M059J (cell line): Measurements from ENCODE around the gene BAHD1. TPM values are rescaled to one million over a fixed set of nuclear protein-coding genes. Genes with fewer than 3 reads are reported as not detected.
"Not testable (repeated sequence)": the region's sequence is repeated elsewhere in the genome, so short reads cannot be mapped to it uniquely, and the experiment has no call there.

Experiments
- DNase-seq: peaks from one replicate; pipeline ENCODE4 v3.0.0-alpha.2; 2012; ENCODE audit warnings: low read depth
- total RNA-seq: library from RNA; depleted of rRNA; stranded (reverse); fragments of >200 nt; shearing (Covaris generic); gene quantifications from 2 replicates; pipeline ENCODE4 v1.2.3, GENCODE V29; 2014

BAHD1 gene
- total RNA-seq, 1 experiment from 2014 or later, result 16.6 TPM

- peak; percentile 52 for DNase-seq
Observed at GRCh38 chr15:40445421-40445922, 4.7 kb downstream of the BAHD1 start.

GRCh38 chr15:40446144-40446543 lies 5.4 kb downstream of the BAHD1 start:
- DNase-seq, result no peak

DNA sequence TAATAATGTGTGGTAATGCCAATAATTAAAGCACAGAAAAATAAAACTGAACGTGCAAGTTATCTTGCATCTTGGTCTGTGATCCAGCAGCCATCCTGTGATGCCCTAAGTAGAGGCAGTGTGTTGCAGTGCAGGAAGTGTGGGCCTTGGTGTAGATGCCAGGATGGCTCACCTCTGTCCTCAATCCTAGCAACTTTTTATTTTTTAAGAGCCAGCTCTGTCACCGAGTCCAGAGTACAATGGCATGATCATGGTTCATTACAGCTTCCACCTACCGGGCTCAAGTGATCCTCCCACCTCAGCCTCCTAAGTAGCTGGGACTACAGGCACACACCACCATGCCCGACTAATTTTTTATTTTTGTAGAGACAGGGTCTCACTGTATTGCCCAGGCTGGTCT lies 7.6 kb downstream of the BAHD1 start:
- DNase-seq, result no peak

DNA sequence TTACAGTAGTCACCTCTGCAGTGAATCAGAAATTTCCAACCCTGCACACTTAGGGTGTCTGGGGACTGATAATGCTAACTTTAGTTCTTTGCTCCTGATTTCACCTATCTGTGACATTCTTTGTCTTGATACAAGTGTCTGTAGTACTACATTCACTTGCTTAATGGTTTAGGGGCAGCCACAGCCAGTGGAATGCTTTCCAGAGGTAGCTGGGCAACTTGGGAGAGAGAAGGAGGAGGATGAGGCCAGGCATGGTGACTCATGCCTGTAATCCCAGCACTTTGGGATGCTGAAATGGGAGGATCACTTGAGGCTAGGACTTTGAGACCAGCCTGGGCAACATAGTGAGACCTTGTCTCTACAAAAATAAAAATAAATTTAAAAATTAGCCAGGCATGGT lies 8.5 kb downstream of the BAHD1 start:
- peak; percentile 74 for DNase-seq

DNA sequence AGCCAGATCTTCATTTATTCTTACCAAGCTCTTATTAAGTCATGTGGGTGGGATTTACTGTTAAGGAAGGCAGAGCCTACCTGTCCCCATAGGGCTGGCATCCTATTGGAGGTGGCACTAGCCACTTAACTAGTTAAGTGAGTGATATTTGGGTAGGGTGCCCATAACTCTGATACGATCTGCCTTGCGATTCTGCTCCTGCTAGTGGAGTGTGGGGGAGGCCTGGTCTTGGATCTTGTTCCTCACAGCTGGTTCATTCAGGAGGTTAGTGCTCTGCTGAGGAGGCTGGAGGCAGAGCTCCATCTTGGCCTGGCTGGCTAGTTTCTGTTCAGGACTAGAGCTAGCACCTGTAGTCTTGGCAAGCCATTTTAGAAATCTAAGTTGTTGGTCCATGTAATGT lies 9.3 kb downstream of the BAHD1 start:
- DNase-seq, result no peak

GRCh38 chr15:40451527-40452158 lies 10.9 kb downstream of the BAHD1 start:
- DNase-seq, result no peak

GRCh38 chr15:40452296-40453090 lies 11.7 kb downstream of the BAHD1 start:
- DNase-seq, result no peak

DNA sequence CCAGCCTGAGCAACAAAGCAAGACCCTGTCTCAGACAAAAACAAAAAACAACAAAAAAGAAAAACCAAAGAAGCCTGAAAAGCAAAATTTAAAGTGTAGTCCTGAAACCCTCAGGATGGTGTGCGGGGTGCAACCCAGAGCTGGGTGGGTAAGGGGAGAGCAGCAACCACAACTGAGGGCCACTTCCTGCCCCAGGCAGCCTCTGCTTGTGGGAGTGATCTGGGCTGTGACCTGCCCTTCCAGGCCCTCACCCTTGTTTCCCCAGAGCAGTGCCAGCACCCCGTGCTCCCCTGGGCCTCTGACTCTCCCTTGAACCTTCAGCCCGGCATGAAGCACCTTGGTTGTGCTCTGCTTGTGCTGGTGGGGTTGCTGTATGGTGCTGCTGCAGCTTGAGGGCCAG lies 13.2 kb downstream of the BAHD1 start:
- not testable (repeated sequence) for DNase-seq

- DNase-seq, result peak; percentile 55
Observed at GRCh38 chr15:40454904-40455391, 14.2 kb downstream of the BAHD1 start.

DNA sequence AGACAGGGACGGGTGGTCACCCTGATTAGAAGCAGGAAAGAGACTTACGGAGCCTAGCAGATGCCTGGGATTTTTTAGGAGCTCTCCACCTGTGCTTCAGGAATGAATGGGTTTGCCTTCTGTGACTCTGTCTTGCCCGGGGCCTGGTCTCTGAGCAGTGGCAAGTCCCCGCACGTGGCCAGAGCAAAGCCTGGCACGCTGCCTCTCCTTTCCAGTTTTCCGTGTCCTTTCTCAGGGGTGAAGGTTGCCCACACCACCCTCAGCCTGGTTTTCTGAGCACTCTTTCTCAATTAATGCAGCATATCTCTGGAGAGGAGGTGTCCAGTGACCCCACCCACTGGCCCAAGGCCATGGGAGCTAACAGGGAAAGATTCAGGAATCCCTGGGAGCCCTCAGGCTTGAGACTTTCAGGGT lies 15.6 kb downstream of the BAHD1 start:
- DNase-seq, result no peak

GRCh38 chr15:40456738-40457137 lies 16.0 kb downstream of the BAHD1 start:
- DNase-seq, result no peak

- DNase-seq, result no peak
Observed at GRCh38 chr15:40458495-40459371, 18.0 kb downstream of the BAHD1 start.

DNA sequence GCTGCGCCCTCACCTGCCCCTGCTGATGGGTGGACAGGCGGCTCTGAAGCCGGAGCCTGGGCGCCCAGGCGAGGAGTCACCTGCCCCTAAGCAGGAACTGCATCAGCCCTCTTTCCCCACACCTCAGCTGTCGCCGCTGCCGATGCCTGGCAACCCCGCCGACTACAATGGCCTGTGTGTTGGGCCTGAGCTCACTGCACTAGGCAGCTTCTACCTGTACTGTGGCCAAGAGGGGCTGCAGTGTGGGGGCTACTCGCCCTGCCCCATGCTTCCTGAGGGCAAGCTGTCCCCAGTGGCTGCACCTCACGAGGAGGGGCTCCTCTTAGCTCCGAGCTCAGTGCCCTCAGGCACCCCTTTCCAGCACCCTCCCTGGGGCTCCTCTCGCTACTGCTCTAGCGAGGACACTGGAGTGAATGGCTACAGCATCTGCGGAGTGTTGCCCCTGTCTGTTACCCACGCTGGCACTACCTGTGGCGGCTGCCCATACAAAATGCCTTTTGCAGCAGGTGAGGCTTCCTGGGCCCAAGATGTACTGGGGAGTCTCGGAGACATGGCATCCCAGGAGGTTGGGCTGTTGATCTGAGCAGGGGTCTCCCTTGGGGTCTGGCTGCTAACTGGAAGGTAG lies 18.8 kb downstream of the BAHD1 start:
- no peak for DNase-seq

DNA sequence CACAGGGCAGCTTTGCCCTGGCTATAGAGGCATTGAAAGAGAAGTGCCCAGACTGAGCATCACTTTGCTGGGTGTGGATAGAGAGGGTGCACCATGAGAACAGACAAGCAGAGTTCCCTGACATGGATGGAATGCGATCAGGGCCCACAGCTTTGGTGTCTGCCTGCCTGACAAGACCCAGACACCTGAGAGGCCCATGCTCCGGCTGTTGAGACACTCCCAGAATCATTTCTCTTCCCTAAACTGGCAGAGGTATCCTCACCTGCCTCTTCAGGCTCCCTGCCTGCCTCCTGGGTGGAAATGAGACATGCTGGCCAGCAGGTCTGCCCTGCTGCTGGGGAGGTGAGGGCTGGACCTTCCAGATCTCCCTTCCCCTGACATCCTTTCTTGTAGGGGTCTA lies 19.7 kb downstream of the BAHD1 start:
- DNase-seq, result no peak

DNA sequence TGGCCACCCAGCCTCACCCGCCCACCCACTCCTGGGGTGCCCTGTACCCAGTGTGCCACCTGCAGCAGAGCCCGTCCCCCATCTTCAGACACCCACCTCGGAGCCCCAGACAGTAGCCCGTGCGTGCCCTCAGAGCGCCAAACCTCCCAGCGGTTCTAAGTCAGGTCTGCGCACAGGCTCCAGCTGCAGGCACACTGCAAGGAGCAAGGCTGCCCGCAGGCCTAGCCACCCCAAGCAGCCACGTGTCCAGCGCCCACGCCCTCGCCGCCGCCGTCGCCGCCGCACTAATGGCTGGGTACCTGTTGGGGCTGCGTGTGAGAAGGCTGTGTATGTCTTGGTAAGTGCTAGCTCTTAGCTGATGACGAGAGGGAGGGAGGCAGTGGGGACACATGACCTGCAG lies 21.2 kb downstream of the BAHD1 start:
- no peak for DNase-seq

DNA sequence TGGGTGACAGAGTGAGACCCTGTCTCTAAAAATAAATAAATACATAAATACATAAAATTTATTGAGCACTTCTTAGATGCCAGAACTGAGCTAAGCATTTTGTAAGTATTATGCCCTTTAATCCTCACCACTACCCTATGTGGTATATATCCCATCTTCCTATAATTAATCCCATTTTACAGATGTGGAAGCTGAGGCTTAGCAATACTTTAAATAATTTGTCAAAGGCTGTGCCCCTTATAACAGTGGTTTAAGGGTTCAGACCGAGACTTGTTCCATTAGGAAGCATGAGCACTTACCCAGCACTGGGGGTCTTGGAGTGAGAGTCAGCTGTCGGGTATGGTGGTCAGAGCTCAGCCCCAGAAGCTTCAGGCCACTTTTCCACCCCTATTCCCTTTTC lies 22.5 kb downstream of the BAHD1 start:
- DNase-seq, result no peak

- DNase-seq, result no peak
Observed at GRCh38 chr15:40463886-40464545, 23.3 kb downstream of the BAHD1 start.

DNA sequence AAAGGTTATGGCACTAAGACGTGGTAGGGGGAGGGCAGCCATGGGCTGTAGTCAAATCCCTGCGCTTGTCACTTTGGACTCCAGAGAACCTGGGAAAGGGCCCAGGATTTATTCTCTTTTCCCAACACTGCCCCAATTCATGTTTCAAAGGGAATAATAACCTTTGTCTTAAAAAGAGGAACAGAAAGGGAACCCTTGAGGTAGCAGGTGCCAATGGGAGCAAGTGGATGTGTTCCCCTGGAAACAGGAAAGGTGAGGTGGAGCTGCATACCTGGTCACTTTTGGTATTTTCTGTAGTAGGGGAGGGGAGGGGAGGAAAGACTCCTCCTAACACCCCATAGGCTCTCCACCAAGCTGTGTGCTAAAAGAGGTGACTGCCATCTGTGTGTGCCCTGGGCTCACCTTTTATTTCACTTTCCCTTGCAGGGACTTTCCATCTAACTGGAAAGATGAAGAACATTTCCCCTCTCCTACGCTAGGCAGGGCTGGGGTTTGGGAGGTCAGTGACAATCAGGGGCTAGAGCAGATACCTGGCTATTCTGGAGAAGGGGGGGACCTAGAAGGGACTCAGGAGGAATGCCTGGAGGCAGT lies 23.9 kb downstream of the BAHD1 start:
- no peak for DNase-seq

DNA sequence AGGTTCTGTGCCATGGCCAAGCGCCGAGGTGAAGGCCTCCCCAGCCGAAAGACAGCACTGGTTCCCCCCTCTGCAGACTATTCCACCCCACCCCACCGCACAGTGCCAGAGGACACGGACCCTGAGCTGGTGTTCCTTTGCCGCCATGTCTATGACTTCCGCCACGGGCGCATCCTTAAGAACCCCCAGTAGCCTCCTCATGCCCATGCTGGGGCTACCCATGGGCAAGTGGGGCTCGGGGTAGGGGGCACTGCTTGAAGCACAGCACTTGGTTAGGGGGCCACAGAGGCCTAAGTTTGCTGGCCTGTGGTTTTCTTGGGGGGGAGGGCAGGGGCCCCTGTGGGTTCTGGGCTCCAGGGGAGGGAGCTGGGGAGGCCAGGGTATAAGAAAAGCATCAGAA lies 25.2 kb downstream of the BAHD1 start:
- no peak for DNase-seq

GRCh38 chr15:40466426-40467260 lies 25.9 kb downstream of the BAHD1 start:
- DNase-seq, result no peak
